Liver (tissue), 9 donors: ENCODE results near the gene RPL23. TPM values are rescaled to one million over a fixed set of nuclear protein-coding genes. Genes with fewer than 3 reads are reported as not detected.

Experiments
- DNase-seq: peaks from one replicate; pipeline ENCODE4 v3.0.0-alpha.2; 2017; ENCODE audit warnings: low spot score
- H3K27ac ChIP-seq, 2 donors: one replicate each; pipeline ENCODE4 v1.7.0; 2013; ENCODE audit warnings: inconsistent platforms in 2 of 2, low read length in 2 of 2, control low read depth in 1 of 2, low read depth in 1 of 2, mild to moderate bottlenecking in 1 of 2
- H3K27me3 ChIP-seq, 4 donors: one replicate each; pipeline versions ENCODE4 v1.6.1 to v1.7.0; 2013; ENCODE audit warnings: low read length in 3 of 4, inconsistent platforms in 1 of 4, mild to moderate bottlenecking in 1 of 4, moderate library complexity in 1 of 4; ENCODE audit not compliant: control insufficient read depth in 4 of 4, insufficient read depth in 4 of 4
- H3K36me3 ChIP-seq, 4 donors: one replicate each; pipeline versions ENCODE4 v1.6.1 to v1.7.0; 2013; ENCODE audit warnings: low read length in 3 of 4, mild to moderate bottlenecking in 3 of 4, low read depth in 1 of 4, moderate library complexity in 1 of 4; ENCODE audit not compliant: control insufficient read depth in 4 of 4, insufficient read depth in 3 of 4
- H3K4me1 ChIP-seq, 4 donors: one replicate each; pipeline versions ENCODE4 v1.6.1 to v1.7.0; 2013; ENCODE audit warnings: low read length in 3 of 4, mild to moderate bottlenecking in 3 of 4, moderate library complexity in 1 of 4; ENCODE audit not compliant: control insufficient read depth in 4 of 4, insufficient read depth in 4 of 4
- H3K4me3 ChIP-seq, 3 donors: one replicate each; pipeline versions ENCODE4 v1.6.1 to v1.7.0; 2013; ENCODE audit warnings: low read length in 3 of 3, control low read depth in 1 of 3, low read depth in 1 of 3, mild to moderate bottlenecking in 1 of 3
- H3K9ac ChIP-seq, 2 donors: one replicate each; pipeline ENCODE4 v1.7.0; 2013; ENCODE audit warnings: low read length in 2 of 2, mild to moderate bottlenecking in 2 of 2, moderate library complexity in 2 of 2, control low read depth in 1 of 2, low read depth in 1 of 2
- H3K9me3 ChIP-seq, 4 donors: one replicate each; pipeline versions ENCODE4 v1.6.1 to v1.7.0; 2013; ENCODE audit warnings: low read length in 3 of 4; ENCODE audit not compliant: control insufficient read depth in 4 of 4
- CTCF ChIP-seq: fragments of 150-350 bp; IDR thresholded peaks from 2 replicates; pipeline ENCODE4 v1.5.1; 2017; ENCODE audit warnings: improper control_type of control experiment, low read depth, low read length; ENCODE audit not compliant: missing input control
- FOXA1 ChIP-seq: IDR thresholded peaks from 2 replicates; pipeline ENCODE4 v1.6.1; 2016; ENCODE audit warnings: antibody characterized with exemption
- FOXA2 ChIP-seq: IDR thresholded peaks from 2 replicates; pipeline ENCODE4 v1.6.1; 2016; ENCODE audit warnings: antibody characterized with exemption
- GABPA ChIP-seq, 2 donors: IDR thresholded peaks in 1 of 2; conservative IDR thresholded peaks in 1 of 2; 2 replicates each; pipeline ENCODE4 v1.6.1; 2016; ENCODE audit warnings: antibody characterized with exemption in 2 of 2, mild to moderate bottlenecking in 1 of 2, moderate library complexity in 1 of 2
- HNF4A ChIP-seq, 2 donors: conservative IDR thresholded peaks; 2 replicates each; pipeline ENCODE4 v1.6.1; 2016; ENCODE audit warnings: antibody characterized with exemption in 2 of 2, mild to moderate bottlenecking in 2 of 2
- HNF4G ChIP-seq: IDR thresholded peaks from 2 replicates; pipeline ENCODE4 v1.6.1; 2016; ENCODE audit warnings: antibody characterized with exemption
- JUND ChIP-seq, 2 donors: IDR thresholded peaks; 2 replicates each; pipeline ENCODE4 v1.6.1; 2016; ENCODE audit warnings: antibody characterized with exemption in 2 of 2
- NR2F2 ChIP-seq: IDR thresholded peaks from 2 replicates; pipeline ENCODE4 v1.6.1; 2016; ENCODE audit warnings: antibody characterized with exemption
- RAD21 ChIP-seq, 2 donors: IDR thresholded peaks; 2 replicates each; pipeline ENCODE4 v1.6.1; 2016; ENCODE audit warnings: antibody characterized with exemption in 2 of 2, mild to moderate bottlenecking in 2 of 2
- REST ChIP-seq: IDR thresholded peaks from 2 replicates; pipeline ENCODE4 v1.6.1; 2016; ENCODE audit warnings: antibody characterized with exemption, mild to moderate bottlenecking
- RXRA ChIP-seq, 2 donors: IDR thresholded peaks; 2 replicates each; pipeline ENCODE4 v1.6.1; 2017 to 2018; ENCODE audit warnings: antibody characterized with exemption in 2 of 2, mild to moderate bottlenecking in 1 of 2
- SP1 ChIP-seq: IDR thresholded peaks from 2 replicates; pipeline ENCODE4 v1.6.1; 2018; ENCODE audit warnings: antibody characterized with exemption, mild to moderate bottlenecking
- YY1 ChIP-seq: IDR thresholded peaks from 2 replicates; pipeline ENCODE4 v1.6.1; 2016; ENCODE audit warnings: antibody characterized with exemption, mild to moderate bottlenecking
- WGBS: extraction: QIAGEN DNeasy Blood & Tissue Kit; methylation state at CpG from one replicate; pipeline ENCODE4 v1.1.7; 2013; 5-methylcytosine and 5-hydroxymethylcytosine counted together
- polyA plus RNA-seq, 2 donors: library from polyadenylated mRNA; stranded (reverse) in 1 of 2; unstranded in 1 of 2; fragments of 200-250 nt in 1 of 2; fragments of >200 nt in 1 of 2; fragmentation: Nextera tagmentation in 1 of 2; extraction: Ambion mirVana in 1 of 2; gene quantifications; one replicate each; pipeline versions ENCODE4 v1.2.1 to v1.2.3, GENCODE V29; 2013 to 2015
- total RNA-seq, 2 donors: library from RNA; depleted of rRNA; stranded (reverse); fragments of >200 nt; gene quantifications; one replicate each; pipeline ENCODE4 v1.2.3, GENCODE V29; 2014
- TF ChIP-seq, protein P1 (sequence below): IDR thresholded peaks from 2 replicates; pipeline ENCODE4 v1.6.1; 2016; ENCODE audit warnings: antibody characterized with exemption
- TF ChIP-seq, protein P2 (sequence below): IDR thresholded peaks from 2 replicates; pipeline ENCODE4 v1.6.1; 2016; ENCODE audit warnings: antibody characterized with exemption
- donor health status: healthy.
- donor health status: healthy.
- donor health status: healthy.
- donor health status: healthy.
- donor health status: healthy.

The RPL23 gene
- total and polyA plus RNA-seq, 4 donors = 284 to 797 (median 646) TPM

- no peaks in the 10 kb centered on the region for H3K9me3 ChIP-seq
- TF ChIP-seq RXRA (IDR thresholded peaks at IDR 0.05) (peak; percentile 18 to 39), NR2F2 (peak; percentile 81), FOXA1 (no peak)
- no peak for DNase-seq
- no peaks in the 10 kb centered on the region for H3K36me3 ChIP-seq
- H3K9ac ChIP-seq = peak overlapping the region; percentile 56 to 69
- H3K4me3 ChIP-seq = peak overlapping the region; percentile 74 to 88 (median 76)
- peak overlapping the region; percentile 95 to 96 for H3K27ac ChIP-seq
- WGBS = 39% methylated on average over 25 of the region's 25 CpGs
- no peaks in the 10 kb centered on the region for H3K27me3 ChIP-seq
- H3K4me1 ChIP-seq = peaks cover 0 to 30% (median 22%) of the 10 kb centered on the region in 4 donors
Observed at GRCh38 chr17:38867968-38868816, 14.7 kb upstream of the RPL23 start.

DNA sequence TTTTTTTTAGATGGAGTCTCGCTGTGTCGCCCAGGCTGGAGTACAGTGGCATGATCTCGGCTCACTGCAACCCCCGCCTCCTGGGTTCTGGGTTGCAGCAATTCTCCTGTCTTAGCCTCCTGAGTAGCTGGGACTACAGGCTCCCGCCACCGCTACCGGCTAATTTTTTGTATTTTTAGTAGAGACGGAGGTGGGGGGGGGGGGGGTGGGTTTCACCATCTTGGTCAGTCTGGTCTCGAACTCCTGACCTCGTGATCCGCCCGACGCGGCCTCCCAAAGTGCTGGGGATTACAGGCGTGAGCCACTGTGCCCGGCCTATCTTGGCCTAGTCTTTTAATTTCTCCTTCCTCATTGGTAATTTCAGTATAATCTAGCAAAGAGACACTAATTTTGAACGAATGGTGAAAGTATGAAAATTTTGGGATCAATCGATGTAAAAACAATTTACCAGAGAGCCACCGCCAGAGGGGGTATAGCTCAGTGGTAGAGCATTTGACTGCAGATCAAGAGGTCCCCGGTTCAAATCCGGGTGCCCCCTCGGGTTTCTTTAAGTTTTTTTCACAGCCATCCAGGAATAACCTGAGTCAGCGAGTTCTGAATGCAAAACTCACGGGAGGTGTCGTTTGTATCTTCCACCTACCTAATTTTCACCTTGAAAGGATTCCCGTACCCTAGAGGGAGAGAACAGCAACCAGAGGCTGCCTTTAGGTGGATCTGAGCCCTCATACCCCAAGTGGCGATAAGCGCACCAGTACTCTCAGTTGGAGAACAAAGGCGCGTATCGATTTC, 13.9 kb upstream of the RPL23 start:
- H3K27me3 ChIP-seq = no peaks in the 10 kb centered on the region
- WGBS = 56% methylated on average over 31 of the region's 31 CpGs
- TF ChIP-seq RAD21 (IDR thresholded peaks at IDR 0.05) (peak in 1 of 2 donors; percentile 61), FOXA2 (no peak), RXRA (IDR thresholded peaks at IDR 0.05) (peak in 1 of 2 donors; percentile 5), CTCF (peak; percentile 14), SP1 (no peak), GABPA (IDR thresholded peaks at IDR 0.05 in 1 of 2, conservative IDR thresholded peaks at IDR 0.05 in 1 of 2) (no peak), NR2F2 (peak; percentile 53), JUND (IDR thresholded peaks at IDR 0.05) (no peak)
- TF ChIP-seq, protein P1, sequence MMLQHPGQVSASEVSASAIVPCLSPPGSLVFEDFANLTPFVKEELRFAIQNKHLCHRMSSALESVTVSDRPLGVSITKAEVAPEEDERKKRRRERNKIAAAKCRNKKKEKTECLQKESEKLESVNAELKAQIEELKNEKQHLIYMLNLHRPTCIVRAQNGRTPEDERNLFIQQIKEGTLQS = peak; percentile 99
- TF ChIP-seq, protein P2, sequence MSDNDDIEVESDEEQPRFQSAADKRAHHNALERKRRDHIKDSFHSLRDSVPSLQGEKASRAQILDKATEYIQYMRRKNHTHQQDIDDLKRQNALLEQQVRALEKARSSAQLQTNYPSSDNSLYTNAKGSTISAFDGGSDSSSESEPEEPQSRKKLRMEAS = peak; percentile 24
- peaks cover 0 to 22% (median 14%) of the 10 kb centered on the region in 4 donors for H3K4me1 ChIP-seq
- no peaks in the 10 kb centered on the region for H3K36me3 ChIP-seq
- H3K9me3 ChIP-seq = no peaks in the 10 kb centered on the region
- H3K9ac ChIP-seq = no peak overlapping the region
- DNase-seq = peak; percentile 79
- no peak overlapping the region for H3K4me3 ChIP-seq
- H3K27ac ChIP-seq = peak overlapping the region; percentile 95 to 96

DNA sequence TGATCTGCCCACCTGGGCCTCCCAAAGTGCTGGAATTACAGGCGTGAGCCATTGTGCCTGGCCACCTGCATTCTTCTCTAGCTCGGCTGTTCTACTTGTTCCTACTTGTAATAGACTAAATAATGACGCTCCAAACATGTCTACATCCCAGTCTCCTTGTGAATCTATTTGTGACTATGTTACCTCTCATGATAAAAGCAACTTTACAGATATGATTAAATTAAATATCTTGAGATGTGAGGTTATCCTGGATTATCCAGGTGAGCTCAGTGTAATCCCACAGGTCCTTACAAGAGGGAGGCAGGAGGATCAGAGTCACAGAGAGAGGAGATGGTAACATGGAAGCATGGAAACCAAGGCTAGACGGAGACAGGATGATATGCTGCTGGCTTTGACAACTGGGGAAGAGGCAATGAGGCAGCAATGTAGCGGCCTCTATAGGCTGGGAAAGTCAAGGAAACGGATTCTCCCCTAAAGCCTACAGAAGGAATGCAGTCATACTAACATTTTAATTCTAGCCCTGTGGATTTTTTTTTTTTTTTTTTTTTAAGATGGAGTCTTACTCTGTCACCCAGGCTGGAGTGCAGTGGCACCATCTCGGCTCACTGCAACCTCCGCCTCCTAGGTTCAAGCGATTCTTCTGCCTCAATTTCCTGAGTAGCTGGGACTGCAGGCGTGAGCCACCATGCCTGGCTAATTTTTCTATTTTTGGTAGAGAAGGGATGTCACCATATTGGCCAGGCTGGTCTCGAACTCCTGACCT, 11.3 kb upstream of the RPL23 start:
- Histone ChIP-seq H3K9ac (no peak overlapping the region), H3K27me3 (no peaks in the 10 kb centered on the region), H3K36me3 (no peaks in the 10 kb centered on the region), H3K9me3 (no peaks in the 10 kb centered on the region), H3K4me1 (peaks cover 0 to 11% (median 3%) of the 10 kb centered on the region in 4 donors), H3K27ac (no peak overlapping the region), H3K4me3 (no peak overlapping the region)
- WGBS = 72% methylated on average over 11 of the region's 11 CpGs
- no peak for DNase-seq
- TF ChIP-seq HNF4G (no peak), REST (no peak), HNF4A (conservative IDR thresholded peaks at IDR 0.05) (no peak), YY1 (no peak), RAD21 (IDR thresholded peaks at IDR 0.05) (peak in 1 of 2 donors; percentile 20), FOXA2 (no peak)
- TF ChIP-seq, protein P2 = no peak
